ENCODE measurements around the gene TIMM50.

DNA sequence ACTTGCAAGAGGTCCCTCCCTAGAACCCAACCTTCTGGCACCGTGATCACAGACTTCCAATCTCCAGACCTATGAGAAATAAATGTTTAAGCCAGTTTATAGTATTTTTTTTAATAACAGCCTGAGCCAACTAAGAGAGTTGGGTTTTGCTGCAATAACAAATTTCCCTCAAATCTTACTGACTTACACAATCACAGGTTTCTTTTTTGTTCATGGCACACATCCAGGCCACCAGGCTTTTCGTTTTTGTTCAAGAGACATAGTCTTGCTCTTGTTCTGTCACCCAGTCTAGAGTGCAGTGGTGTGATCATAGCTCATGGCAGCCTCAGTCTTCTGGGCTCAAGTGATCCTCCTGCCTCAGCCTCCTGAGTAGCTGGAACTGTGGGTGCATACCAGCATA, 32.4 kb downstream of the TIMM50 start:
- TF ChIP-seq POLR2AphosphoS5 (IDR thresholded peaks at IDR 0.05), result no peak
- TF ChIP-seq, protein P1, sequence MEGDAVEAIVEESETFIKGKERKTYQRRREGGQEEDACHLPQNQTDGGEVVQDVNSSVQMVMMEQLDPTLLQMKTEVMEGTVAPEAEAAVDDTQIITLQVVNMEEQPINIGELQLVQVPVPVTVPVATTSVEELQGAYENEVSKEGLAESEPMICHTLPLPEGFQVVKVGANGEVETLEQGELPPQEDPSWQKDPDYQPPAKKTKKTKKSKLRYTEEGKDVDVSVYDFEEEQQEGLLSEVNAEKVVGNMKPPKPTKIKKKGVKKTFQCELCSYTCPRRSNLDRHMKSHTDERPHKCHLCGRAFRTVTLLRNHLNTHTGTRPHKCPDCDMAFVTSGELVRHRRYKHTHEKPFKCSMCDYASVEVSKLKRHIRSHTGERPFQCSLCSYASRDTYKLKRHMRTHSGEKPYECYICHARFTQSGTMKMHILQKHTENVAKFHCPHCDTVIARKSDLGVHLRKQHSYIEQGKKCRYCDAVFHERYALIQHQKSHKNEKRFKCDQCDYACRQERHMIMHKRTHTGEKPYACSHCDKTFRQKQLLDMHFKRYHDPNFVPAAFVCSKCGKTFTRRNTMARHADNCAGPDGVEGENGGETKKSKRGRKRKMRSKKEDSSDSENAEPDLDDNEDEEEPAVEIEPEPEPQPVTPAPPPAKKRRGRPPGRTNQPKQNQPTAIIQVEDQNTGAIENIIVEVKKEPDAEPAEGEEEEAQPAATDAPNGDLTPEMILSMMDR (IDR thresholded peaks at IDR 0.05), result no peak
- no peak for TF ChIP-seq EP300 (IDR thresholded peaks at IDR 0.05; ENCODE audit: low read depth)
- TF ChIP-seq POLR2A (IDR thresholded peaks at IDR 0.05), result no peak
